Transverse colon (tissue), 4 donors: ENCODE data around the gene RAB24.

Experiments
- EP300 ChIP-seq: sonication (generic); formaldehyde crosslinking; IDR thresholded peaks from one replicate; pipeline ENCODE4 v1.6.1; 2017; ENCODE audit warnings: antibody characterized with exemption, low read depth
- POLR2A ChIP-seq: fragments of 450-650 bp; IDR thresholded peaks from one replicate; pipeline ENCODE4 v1.6.1; 2016; ENCODE audit warnings: antibody characterized with exemption, mild to moderate bottlenecking, moderate library complexity
- POLR2AphosphoS5 ChIP-seq, 3 donors: sonication (generic); formaldehyde crosslinking; IDR thresholded peaks; one replicate each; pipeline ENCODE4 v1.6.1; 2016; ENCODE audit warnings: antibody characterized with exemption in 3 of 3
- TF ChIP-seq, protein P1 (sequence below), 5 experiments: fragments of 200-600 bp in 3 of 5; fragments of 450-650 bp in 2 of 5; sonication (generic) in 3 of 5; IDR thresholded peaks; 1 replicate in 2 of 5; 2 replicates in 3 of 5; pipeline ENCODE4 v1.5.1; 2016 to 2017; ENCODE audit warnings: antibody characterized with exemption in 5 of 5, inconsistent platforms in 3 of 5, mild to moderate bottlenecking in 2 of 5, moderate library complexity in 1 of 5

DNA sequence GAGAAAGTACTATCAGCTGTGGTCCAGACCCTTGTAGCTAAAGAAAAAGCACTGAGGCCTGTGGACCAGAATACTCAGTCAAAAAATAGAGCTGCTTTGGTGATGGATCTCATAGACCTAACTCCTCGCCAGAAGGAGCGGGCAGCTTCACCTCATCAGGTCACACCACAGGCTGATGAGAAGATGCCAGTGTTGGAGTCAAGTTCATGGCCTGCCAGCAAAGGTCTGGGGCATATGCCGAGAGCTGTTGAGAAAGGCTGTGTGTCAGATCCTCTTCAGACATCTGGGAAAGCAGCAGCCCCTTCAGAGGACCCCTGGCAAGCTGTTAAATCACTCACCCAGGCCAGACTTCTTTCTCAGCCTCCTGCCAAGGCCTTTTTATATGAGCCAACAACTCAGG lies 8.9 kb downstream of the RAB24 start:
- TF ChIP-seq, protein P1, sequence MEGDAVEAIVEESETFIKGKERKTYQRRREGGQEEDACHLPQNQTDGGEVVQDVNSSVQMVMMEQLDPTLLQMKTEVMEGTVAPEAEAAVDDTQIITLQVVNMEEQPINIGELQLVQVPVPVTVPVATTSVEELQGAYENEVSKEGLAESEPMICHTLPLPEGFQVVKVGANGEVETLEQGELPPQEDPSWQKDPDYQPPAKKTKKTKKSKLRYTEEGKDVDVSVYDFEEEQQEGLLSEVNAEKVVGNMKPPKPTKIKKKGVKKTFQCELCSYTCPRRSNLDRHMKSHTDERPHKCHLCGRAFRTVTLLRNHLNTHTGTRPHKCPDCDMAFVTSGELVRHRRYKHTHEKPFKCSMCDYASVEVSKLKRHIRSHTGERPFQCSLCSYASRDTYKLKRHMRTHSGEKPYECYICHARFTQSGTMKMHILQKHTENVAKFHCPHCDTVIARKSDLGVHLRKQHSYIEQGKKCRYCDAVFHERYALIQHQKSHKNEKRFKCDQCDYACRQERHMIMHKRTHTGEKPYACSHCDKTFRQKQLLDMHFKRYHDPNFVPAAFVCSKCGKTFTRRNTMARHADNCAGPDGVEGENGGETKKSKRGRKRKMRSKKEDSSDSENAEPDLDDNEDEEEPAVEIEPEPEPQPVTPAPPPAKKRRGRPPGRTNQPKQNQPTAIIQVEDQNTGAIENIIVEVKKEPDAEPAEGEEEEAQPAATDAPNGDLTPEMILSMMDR (IDR thresholded peaks at IDR 0.05) = no peak
- TF ChIP-seq POLR2AphosphoS5 (IDR thresholded peaks at IDR 0.05) (no peak), POLR2A (no peak), EP300 (no peak)
